ENCODE data around the gene COL9A2.
A peak's percentile ranks its signal among the peaks of the same experiment; 100 is the strongest.

COL9A2 gene

GRCh38 chr1:40308036-40308727, 8.9 kb downstream of the COL9A2 start:
- no peak for DNase-seq
- in situ Hi-C loops (cut with HindIII; ENCODE audit: low pct_ligation_motif_present, low sequenced_read_pairs): no loop called here
- H3K27me3 ChIP-seq (replicated peaks): peaks cover 2% of the 10 kb centered on the region
- H3K4me3 ChIP-seq (ENCODE audit: low read depth, low read length): no peak overlapping the region
- no peak for TF ChIP-seq CTCF (IDR thresholded peaks at IDR 0.05; ENCODE audit: low read depth, low read length, missing control alignments)
- no peak overlapping the region for H3K27ac ChIP-seq
- H3K36me3 ChIP-seq (replicated peaks): no peaks in the 10 kb centered on the region

- Histone ChIP-seq H3K27ac (no peak overlapping the region), H3K27me3 (replicated peaks) (peaks cover 2% of the 10 kb centered on the region), H3K4me3 (ENCODE audit: low read depth, low read length) (no peak overlapping the region), H3K36me3 (replicated peaks) (no peaks in the 10 kb centered on the region)
- in situ Hi-C loops (cut with HindIII; ENCODE audit: low pct_ligation_motif_present, low sequenced_read_pairs): no loop called here
- DNase-seq: no peak
- no peak for TF ChIP-seq CTCF (IDR thresholded peaks at IDR 0.05; ENCODE audit: low read depth, low read length, missing control alignments)
Measured at GRCh38 chr1:40307186-40307585, 9.9 kb downstream of the COL9A2 start.

GRCh38 chr1:40306296-40306695, 10.8 kb downstream of the COL9A2 start:
- Histone ChIP-seq H3K36me3 (replicated peaks) (no peaks in the 10 kb centered on the region), H3K27me3 (replicated peaks) (peaks cover 2% of the 10 kb centered on the region), H3K27ac (no peak overlapping the region), H3K4me3 (ENCODE audit: low read depth, low read length) (no peak overlapping the region)
- no peak for DNase-seq
- no peak for TF ChIP-seq CTCF (IDR thresholded peaks at IDR 0.05; ENCODE audit: low read depth, low read length, missing control alignments)
- in situ Hi-C loops (cut with HindIII; ENCODE audit: low pct_ligation_motif_present, low sequenced_read_pairs): no loop called here

- Histone ChIP-seq H3K27me3 (replicated peaks) (peaks cover 2% of the 10 kb centered on the region), H3K4me3 (ENCODE audit: low read depth, low read length) (no peak overlapping the region), H3K36me3 (replicated peaks) (no peaks in the 10 kb centered on the region), H3K27ac (no peak overlapping the region)
- DNase-seq: no peak
- in situ Hi-C loops (cut with HindIII; ENCODE audit: low pct_ligation_motif_present, low sequenced_read_pairs): no loop called here
- no peak for TF ChIP-seq CTCF (IDR thresholded peaks at IDR 0.05; ENCODE audit: low read depth, low read length, missing control alignments)
Measured at GRCh38 chr1:40305871-40306270, 11.2 kb downstream of the COL9A2 start.

- TF ChIP-seq CTCF (IDR thresholded peaks at IDR 0.05; ENCODE audit: low read depth, low read length, missing control alignments): peak; percentile 35
- in situ Hi-C loops (cut with HindIII; ENCODE audit: low pct_ligation_motif_present, low sequenced_read_pairs): no loop called here
- Histone ChIP-seq H3K4me3 (ENCODE audit: low read depth, low read length) (no peak overlapping the region), H3K27me3 (replicated peaks) (peaks cover 2% of the 10 kb centered on the region), H3K27ac (no peak overlapping the region), H3K36me3 (replicated peaks) (no peaks in the 10 kb centered on the region)
- no peak for DNase-seq
Measured at GRCh38 chr1:40305451-40305850, 11.6 kb downstream of the COL9A2 start.

- Histone ChIP-seq H3K4me3 (ENCODE audit: low read depth, low read length) (no peak overlapping the region), H3K27ac (no peak overlapping the region), H3K27me3 (replicated peaks) (peaks cover 2% of the 10 kb centered on the region), H3K36me3 (replicated peaks) (no peaks in the 10 kb centered on the region)
- no peak for DNase-seq
- no peak for TF ChIP-seq CTCF (IDR thresholded peaks at IDR 0.05; ENCODE audit: low read depth, low read length, missing control alignments)
- in situ Hi-C loops (cut with HindIII; ENCODE audit: low pct_ligation_motif_present, low sequenced_read_pairs): no loop called here
Measured at GRCh38 chr1:40303790-40304189, 13.3 kb downstream of the COL9A2 start.
